Left lung (tissue), 10 donors: ENCODE data around the gene DOHH. TPM values are rescaled to one million over a fixed set of nuclear protein-coding genes. Genes with fewer than 3 reads are reported as not detected.
"Not testable (repeated sequence)": the region's sequence is repeated elsewhere in the genome, so short reads cannot be mapped to it uniquely, and the experiment has no call there.

Source experiments
- ATAC-seq: fragments of 200-7000 bp; cut with Tn5 transposase; one replicate; pipeline ENCODE4 v1.9.1; 2020; ENCODE audit warnings: moderate library complexity
- DNase-seq, 4 donors: peaks; one replicate each; pipeline ENCODE4 v3.0.0-alpha.2; 2013 to 2020
- H3K27ac ChIP-seq, 2 donors: fragments of 200-600 bp; sonication (generic) in 1 of 2; one replicate each; pipeline versions ENCODE4 v1.5.0 to v1.8.0; 2020 to 2021
- H3K27me3 ChIP-seq, 2 donors: fragments of 200-600 bp; sonication (generic) in 1 of 2; one replicate each; pipeline versions ENCODE4 v1.5.0 to v1.8.0; 2020 to 2021
- H3K36me3 ChIP-seq, 2 donors: fragments of 200-600 bp; sonication (generic) in 1 of 2; one replicate each; pipeline versions ENCODE4 v1.5.0 to v1.8.0; 2020 to 2021
- H3K4me1 ChIP-seq, 2 donors: fragments of 200-600 bp; one replicate each; pipeline ENCODE4 v1.8.0; 2021
- H3K4me3 ChIP-seq, 2 donors: fragments of 200-600 bp; sonication (generic) in 1 of 2; one replicate each; pipeline versions ENCODE4 v1.5.0 to v1.8.0; 2020 to 2021; ENCODE audit warnings: mild to moderate bottlenecking in 1 of 2
- H3K9me3 ChIP-seq, 2 donors: fragments of 200-600 bp; sonication (generic) in 1 of 2; one replicate each; pipeline versions ENCODE4 v1.5.0 to v1.8.0; 2020 to 2021
- intact Hi-C, 2 donors: fragments of 100-400 bp; cut with DNase I; formaldehyde crosslinking; loops; one replicate each; pipeline versions ENCODE4 v1.11.2 to v1.14.2; 2022
- polyA plus RNA-seq, 6 donors: library from polyadenylated mRNA; unstranded; fragments of 120-200 nt; gene quantifications; one replicate each; pipeline ENCODE4 v1.2.1, GENCODE V29; 2013; ENCODE audit not compliant: insufficient read length in 6 of 6
- total RNA-seq, 2 donors: library from RNA; stranded (reverse); fragmentation: NEBNext Ultra II Directional; extraction: Animal tissue kit (Norgen Biotek cat#: 25700); gene quantifications; one replicate each; pipeline ENCODE4 v1.2.1, GENCODE V29; 2021
- TF ChIP-seq, protein P1 (sequence below), 2 donors: fragments of 200-600 bp; sonication (generic) in 1 of 2; IDR thresholded peaks; one replicate each; pipeline versions ENCODE4 v1.5.0 to v1.8.0; 2021; ENCODE audit warnings: antibody characterized with exemption in 2 of 2
- donor health status: DM: no; HTN: yes; CAD: no.
- donor health status: DM: no; HTN: no; CAD: no.

DOHH gene
- total and polyA plus RNA-seq, 8 donors = 5.8 to 14.1 (median 7.9) TPM

DNA sequence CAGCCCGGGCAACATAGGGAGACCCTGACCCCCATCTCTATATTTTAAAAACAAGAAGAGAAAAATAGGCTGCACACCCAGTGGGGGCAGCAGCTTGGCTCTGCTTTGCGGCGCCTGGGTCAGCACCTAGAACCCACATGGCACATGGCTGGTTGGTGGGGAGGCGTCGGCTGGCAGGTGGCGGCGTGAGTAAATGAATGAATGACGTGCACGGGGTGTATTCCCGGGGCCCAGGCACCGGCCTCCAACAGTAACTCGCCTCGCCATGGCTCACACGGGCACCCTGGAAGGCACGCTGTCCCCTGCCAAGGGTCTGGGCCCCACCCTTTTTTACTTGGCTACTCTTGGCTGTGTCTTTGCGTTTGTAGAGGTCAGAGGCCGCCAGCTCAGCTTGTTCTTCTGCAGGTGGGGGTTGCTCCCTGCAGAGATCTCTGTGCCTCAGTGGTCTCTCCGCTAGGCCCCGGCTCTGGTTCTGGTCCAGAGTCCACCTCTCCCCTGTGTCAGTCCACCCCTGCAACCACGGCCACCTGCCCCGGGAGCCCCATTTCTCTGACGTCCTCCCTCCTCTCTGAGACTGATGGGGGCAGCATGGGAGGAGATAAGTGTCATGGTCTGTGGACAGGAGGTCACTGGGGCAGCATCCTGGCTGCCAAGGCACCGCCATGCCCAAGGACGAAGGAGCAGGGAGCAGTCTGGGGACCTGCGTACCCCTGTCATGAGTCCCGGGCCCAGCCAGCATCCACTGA lies 11.2 kb upstream of the DOHH start:
- H3K4me3 ChIP-seq = no peak overlapping the region
- ATAC-seq (no peak), DNase-seq (peak in 1 of 4 donors; percentile 75)
- TF ChIP-seq, protein P1, sequence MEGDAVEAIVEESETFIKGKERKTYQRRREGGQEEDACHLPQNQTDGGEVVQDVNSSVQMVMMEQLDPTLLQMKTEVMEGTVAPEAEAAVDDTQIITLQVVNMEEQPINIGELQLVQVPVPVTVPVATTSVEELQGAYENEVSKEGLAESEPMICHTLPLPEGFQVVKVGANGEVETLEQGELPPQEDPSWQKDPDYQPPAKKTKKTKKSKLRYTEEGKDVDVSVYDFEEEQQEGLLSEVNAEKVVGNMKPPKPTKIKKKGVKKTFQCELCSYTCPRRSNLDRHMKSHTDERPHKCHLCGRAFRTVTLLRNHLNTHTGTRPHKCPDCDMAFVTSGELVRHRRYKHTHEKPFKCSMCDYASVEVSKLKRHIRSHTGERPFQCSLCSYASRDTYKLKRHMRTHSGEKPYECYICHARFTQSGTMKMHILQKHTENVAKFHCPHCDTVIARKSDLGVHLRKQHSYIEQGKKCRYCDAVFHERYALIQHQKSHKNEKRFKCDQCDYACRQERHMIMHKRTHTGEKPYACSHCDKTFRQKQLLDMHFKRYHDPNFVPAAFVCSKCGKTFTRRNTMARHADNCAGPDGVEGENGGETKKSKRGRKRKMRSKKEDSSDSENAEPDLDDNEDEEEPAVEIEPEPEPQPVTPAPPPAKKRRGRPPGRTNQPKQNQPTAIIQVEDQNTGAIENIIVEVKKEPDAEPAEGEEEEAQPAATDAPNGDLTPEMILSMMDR (IDR thresholded peaks at IDR 0.05) = no peak
- no peak overlapping the region for H3K27ac ChIP-seq
- intact Hi-C loops = no loop called here
- no peaks in the 10 kb centered on the region for H3K9me3 ChIP-seq
- peaks cover 5 to 42% of the 10 kb centered on the region in 2 donors for H3K4me1 ChIP-seq
- peaks cover 0 to 30% of the 10 kb centered on the region in 2 donors for H3K36me3 ChIP-seq
- no peaks in the 10 kb centered on the region for H3K27me3 ChIP-seq

DNA sequence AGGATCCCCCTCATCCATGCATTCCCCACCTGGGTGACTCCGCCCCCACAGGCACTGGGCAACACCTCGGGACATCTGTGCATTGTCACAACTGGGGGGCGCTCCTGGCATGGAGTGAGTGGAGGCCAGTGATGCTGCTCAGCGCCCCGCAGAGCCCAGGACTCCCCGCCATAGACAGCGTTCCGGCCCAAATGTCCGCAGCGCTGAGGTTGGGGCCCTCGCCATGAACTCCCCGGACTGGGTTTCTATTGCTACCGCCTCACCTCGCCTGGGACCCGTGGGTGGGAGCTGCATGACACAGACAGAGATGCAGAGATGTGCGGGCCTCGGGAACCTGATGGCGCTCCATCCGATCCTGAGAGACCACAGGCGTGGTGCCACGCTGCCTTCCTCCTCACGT lies 10.3 kb upstream of the DOHH start:
- peaks cover 0 to 25% of the 10 kb centered on the region in 2 donors for H3K36me3 ChIP-seq
- DNase-seq (peak in 1 of 4 donors; percentile 55), ATAC-seq (no peak)
- no peaks in the 10 kb centered on the region for H3K9me3 ChIP-seq
- intact Hi-C loops = no loop called here
- no peaks in the 10 kb centered on the region for H3K27me3 ChIP-seq
- TF ChIP-seq, protein P1 (IDR thresholded peaks at IDR 0.05) = no peak
- H3K4me3 ChIP-seq = no peak overlapping the region
- H3K4me1 ChIP-seq = peaks cover 5 to 37% of the 10 kb centered on the region in 2 donors
- no peak overlapping the region for H3K27ac ChIP-seq

DNA sequence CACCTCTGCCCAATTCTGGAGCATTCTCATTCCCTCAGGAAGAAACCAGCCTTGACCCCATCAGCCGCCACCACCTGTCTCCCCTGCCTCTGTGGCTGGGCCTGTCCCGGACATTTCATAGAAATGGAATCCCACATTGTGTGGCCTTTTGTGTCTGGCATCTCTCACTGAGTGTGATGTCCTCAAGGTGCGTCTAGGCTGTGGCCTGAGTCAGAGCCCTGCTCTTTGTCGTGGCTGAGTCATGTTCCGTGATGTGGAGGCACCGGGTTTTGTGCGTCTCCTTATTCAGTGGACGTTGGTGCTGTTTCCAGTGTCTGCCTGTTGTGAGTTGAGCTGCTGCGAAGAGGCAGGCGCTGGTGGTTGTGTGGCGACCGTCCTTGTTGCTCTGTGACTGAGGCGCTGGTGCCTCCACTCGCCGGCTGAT lies 9.1 kb upstream of the DOHH start:
- ATAC-seq = no peak
- H3K27me3 ChIP-seq = no peaks in the 10 kb centered on the region
- H3K27ac ChIP-seq = no peak overlapping the region
- H3K9me3 ChIP-seq = no peaks in the 10 kb centered on the region
- H3K36me3 ChIP-seq = peaks cover 0 to 25% of the 10 kb centered on the region in 2 donors
- peaks cover 5 to 47% of the 10 kb centered on the region in 2 donors for H3K4me1 ChIP-seq
- intact Hi-C loops = no loop called here
- peak in 1 of 4 donors; percentile 59 for DNase-seq
- TF ChIP-seq, protein P1 (IDR thresholded peaks at IDR 0.05) = no peak
- no peak overlapping the region for H3K4me3 ChIP-seq

DNA sequence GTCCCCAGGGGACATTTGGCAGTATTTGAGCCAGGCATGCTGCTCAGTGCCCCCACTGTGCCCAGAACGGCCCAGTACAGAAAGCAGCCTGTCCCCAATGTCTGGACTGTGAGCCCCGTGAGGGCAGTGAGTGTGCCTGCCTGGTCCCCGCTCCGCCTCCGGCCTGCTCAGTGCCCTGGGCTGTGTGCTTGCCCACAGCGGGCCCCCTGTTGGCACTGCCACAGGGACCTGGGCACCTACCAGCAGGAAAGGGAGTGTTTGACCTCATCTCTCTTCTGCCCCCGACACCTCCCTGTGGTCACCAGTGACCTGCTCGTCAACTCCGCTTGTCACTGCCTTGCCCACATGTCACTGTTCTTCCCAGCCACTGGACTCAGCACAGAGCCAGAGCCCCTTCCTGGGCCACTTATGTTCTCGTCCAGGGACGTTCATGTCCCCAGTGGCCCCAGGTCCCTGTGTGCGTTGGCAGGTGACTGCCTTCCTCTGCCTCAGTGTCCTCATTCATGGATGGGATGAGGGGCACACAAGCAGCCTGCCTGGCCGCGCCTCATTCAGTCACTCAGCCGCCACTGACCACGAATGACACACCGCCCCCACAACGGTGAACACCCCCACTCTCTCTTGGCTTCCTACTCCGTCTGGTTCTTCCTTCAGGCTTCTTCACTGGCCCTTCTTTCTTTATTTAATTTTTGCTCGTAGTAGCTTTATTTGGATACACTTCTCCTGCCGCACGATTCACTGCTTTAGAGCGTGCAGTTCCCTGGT lies 8.5 kb upstream of the DOHH start:
- ATAC-seq (no peak), DNase-seq (peak in 1 of 4 donors; percentile 74)
- intact Hi-C loops = no loop called here

DNA sequence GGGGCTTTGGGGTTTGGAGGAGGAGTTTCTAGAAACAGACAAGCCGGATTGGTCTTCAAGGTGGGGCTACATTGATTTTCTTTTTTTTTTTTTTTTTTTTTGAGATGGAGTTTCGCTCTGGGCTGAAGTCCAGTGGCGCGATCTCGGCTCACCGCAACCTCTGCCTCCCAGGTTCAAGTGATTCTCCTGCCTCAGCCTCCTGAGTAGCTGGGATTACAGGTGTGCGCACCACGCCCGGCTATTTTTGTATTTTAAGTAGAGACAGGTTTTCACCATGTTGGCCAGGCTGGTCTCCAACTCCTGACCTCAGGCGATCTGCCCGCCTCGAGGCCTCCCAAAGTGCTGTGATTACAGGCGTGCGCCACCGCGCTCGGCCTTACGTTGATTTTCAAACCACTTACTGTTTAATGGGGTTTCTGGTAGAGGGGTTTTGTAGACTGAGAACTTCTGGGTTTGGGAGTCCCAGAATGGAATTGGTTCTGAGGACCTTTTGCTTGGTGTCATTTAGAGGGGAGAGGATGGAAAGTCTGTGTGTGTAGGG lies 7.7 kb upstream of the DOHH start:
- peaks cover 0 to 25% of the 10 kb centered on the region in 2 donors for H3K36me3 ChIP-seq
- peak overlapping the region in 1 of 2 donors; percentile 89 for H3K4me3 ChIP-seq
- intact Hi-C loops, H3K27me3 ChIP-seq, H3K27ac ChIP-seq, H3K9me3 ChIP-seq, DNase-seq, ATAC-seq: not testable (repeated sequence)
- peaks cover 5 to 47% of the 10 kb centered on the region in 2 donors for H3K4me1 ChIP-seq

More for the DNA sequence above, 8.5 kb upstream of the DOHH start:
- Histone ChIP-seq H3K4me3 (no peak overlapping the region), H3K9me3 (no peaks in the 10 kb centered on the region), H3K27me3 (no peaks in the 10 kb centered on the region), H3K4me1 (peaks cover 5 to 47% of the 10 kb centered on the region in 2 donors), H3K36me3 (peaks cover 0 to 25% of the 10 kb centered on the region in 2 donors), H3K27ac (no peak overlapping the region)
- TF ChIP-seq, protein P1 (IDR thresholded peaks at IDR 0.05) = no peak
